ENCODE results near the gene UBE2Z. TPM values are rescaled to one million over a fixed set of nuclear protein-coding genes. Genes with fewer than 3 reads are reported as not detected.

The UBE2Z gene
- total RNA-seq (2022; extraction: Qiagen RNA extraction; ENCODE audit: low read depth) = 118 to 139 TPM (median 126 TPM) in 5 replicates

DNA sequence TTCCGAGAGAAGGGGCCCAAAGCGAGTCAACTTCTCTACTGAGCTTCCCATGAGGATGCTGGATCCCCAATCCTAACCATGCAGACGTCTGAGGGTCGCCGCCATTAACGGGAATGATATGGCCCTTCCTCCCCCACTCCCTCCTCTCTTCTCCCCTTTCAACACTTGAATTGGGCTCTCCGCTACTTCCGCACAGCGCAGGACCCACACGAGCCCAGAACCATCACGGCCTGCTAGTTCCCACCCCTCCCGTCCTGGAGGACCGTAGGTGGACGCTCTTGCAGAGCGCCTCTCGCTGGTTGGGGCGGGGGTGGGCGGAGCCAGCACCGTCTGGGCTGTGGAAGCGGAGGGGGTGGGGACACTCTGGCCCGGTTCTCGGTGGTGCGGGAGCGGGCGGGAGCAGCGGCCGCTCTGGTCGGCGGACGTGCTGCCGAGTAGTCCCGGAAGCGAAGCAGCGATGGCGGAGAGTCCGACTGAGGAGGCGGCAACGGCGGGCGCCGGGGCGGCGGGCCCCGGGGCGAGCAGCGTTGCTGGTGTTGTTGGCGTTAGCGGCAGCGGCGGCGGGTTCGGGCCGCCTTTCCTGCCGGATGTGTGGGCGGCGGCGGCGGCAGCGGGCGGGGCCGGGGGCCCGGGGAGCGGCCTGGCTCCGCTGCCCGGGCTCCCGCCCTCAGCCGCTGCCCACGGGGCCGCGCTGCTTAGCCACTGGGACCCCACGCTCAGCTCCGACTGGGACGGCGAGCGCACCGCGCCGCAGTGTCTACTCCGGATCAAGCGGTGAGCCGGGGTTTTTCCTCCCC is at the start of gene UBE2Z:
Gene UBE2Z (plus strand): TSS at position 361 of the 797 bp plus-strand sequence. CDS start 97 bp downstream, at position 458.

GRCh38 chr17:48944515-48945260 is 36.5 kb downstream of the UBE2Z start, which contains the start of gene SNF8:
Gene SNF8 (minus strand): TSS chr17:48944842. CDS start chr17:48944734, 108 bp downstream.

Other genes starting within 250 kb of the UBE2Z start
- not detected in 5 replicates for gene PRAC1, start 185.9 kb upstream of the UBE2Z start, total RNA-seq (2022; extraction: Qiagen RNA extraction; ENCODE audit: low read depth)
- not detected in 5 replicates for gene PRAC2, start 185.2 kb upstream of the UBE2Z start, total RNA-seq (2022; extraction: Qiagen RNA extraction; ENCODE audit: low read depth)
- 1.4 to 2.7 TPM (median 2.1 TPM) in 5 replicates for gene HOXB13, start 179.7 kb upstream of the UBE2Z start, total RNA-seq (2022; extraction: Qiagen RNA extraction; ENCODE audit: low read depth)
- 0.14 to 0.73 TPM (median 0.62 TPM) in 5 replicates for gene TTLL6, start 91.2 kb upstream of the UBE2Z start, total RNA-seq (2022; extraction: Qiagen RNA extraction; ENCODE audit: low read depth)
- 69.6 to 95.2 TPM (median 83.4 TPM) in 5 replicates for gene CALCOCO2, start 77.4 kb upstream of the UBE2Z start, total RNA-seq (2022; extraction: Qiagen RNA extraction; ENCODE audit: low read depth)
- gene ATP5MC1, start 15.6 kb upstream of the UBE2Z start, total RNA-seq (2022; extraction: Qiagen RNA extraction; ENCODE audit: low read depth) = 449 to 723 TPM (median 558 TPM) in 5 replicates
- 239 to 344 TPM (median 313 TPM) in 5 replicates for gene SNF8, start 36.4 kb downstream of the UBE2Z start, total RNA-seq (2022; extraction: Qiagen RNA extraction; ENCODE audit: low read depth)
- gene GIP, start 60.2 kb downstream of the UBE2Z start, total RNA-seq (2022; extraction: Qiagen RNA extraction; ENCODE audit: low read depth) = 3.5 to 5.9 TPM (median 4.3 TPM) in 5 replicates
- gene IGF2BP1, start 89.0 kb downstream of the UBE2Z start, total RNA-seq (2022; extraction: Qiagen RNA extraction; ENCODE audit: low read depth) = 58.9 to 90.0 TPM (median 79.9 TPM) in 5 replicates
- 0.18 to 0.57 TPM (median 0.45 TPM) in 5 replicates for gene B4GALNT2, start 224.4 kb downstream of the UBE2Z start, total RNA-seq (2022; extraction: Qiagen RNA extraction; ENCODE audit: low read depth)